Kidney (tissue), 14 donors: Measurements from ENCODE around the gene APH1A. TPM values are rescaled to one million over a fixed set of nuclear protein-coding genes. Genes with fewer than 3 reads are reported as not detected.
A peak's percentile ranks its signal among the peaks of the same experiment; 100 is the strongest.

Experiments used
- DNase-seq, 5 donors: peaks; one replicate each; pipeline ENCODE4 v3.0.0-alpha.2; 2013 to 2020
- FAIRE-seq: peaks from 2 replicates; lab custom pipeline; 2012; peaks lifted over from hg19 to GRCh38; lab: Jason Lieb, UNC
- H3K27ac ChIP-seq, 2 donors: one replicate each; pipeline ENCODE4 v1.7.0; 2013; ENCODE audit warnings: low read depth in 2 of 2, low read length in 2 of 2, inconsistent platforms in 1 of 2
- H3K27me3 ChIP-seq: one replicate; pipeline ENCODE4 v1.7.1; 2013; ENCODE audit warnings: low read length, inconsistent platforms; ENCODE audit not compliant: control insufficient read depth, insufficient read depth
- H3K36me3 ChIP-seq, 3 donors: one replicate each; pipeline versions ENCODE4 v1.7.0 to v1.7.1; 2013; ENCODE audit warnings: low read length in 3 of 3, control low read depth in 1 of 3, inconsistent platforms in 1 of 3; ENCODE audit not compliant: insufficient read depth in 3 of 3, control insufficient read depth in 2 of 3
- H3K4me1 ChIP-seq, 3 donors: one replicate each; pipeline versions ENCODE4 v1.7.0 to v1.7.1; 2013; ENCODE audit warnings: low read length in 3 of 3, inconsistent platforms in 1 of 3, low read depth in 1 of 3; ENCODE audit not compliant: control insufficient read depth in 2 of 3, insufficient read depth in 2 of 3
- H3K4me3 ChIP-seq, 3 donors: one replicate each; pipeline versions ENCODE4 v1.7.0 to v1.8.1; 2013; ENCODE audit warnings: low read length in 3 of 3, control low read depth in 1 of 3, inconsistent platforms in 1 of 3
- H3K9ac ChIP-seq, 3 donors: one replicate each; pipeline versions ENCODE4 v1.7.0 to v1.7.1; 2013; ENCODE audit warnings: low read length in 3 of 3, control low read depth in 1 of 3, inconsistent platforms in 1 of 3
- H3K9me3 ChIP-seq, 3 donors: one replicate each; pipeline versions ENCODE4 v1.7.0 to v1.7.1; 2013; ENCODE audit warnings: low read length in 3 of 3, control low read depth in 1 of 3, inconsistent platforms in 1 of 3; ENCODE audit not compliant: control insufficient read depth in 2 of 3, insufficient read depth in 1 of 3
- intact Hi-C: fragments of 100-400 bp; cut with DNase I; formaldehyde crosslinking; loops from one replicate; pipeline ENCODE4 v1.11.1; 2022
- polyA plus RNA-seq: library from polyadenylated mRNA; stranded (reverse); fragments of 350-450 nt; fragmentation: Illumina TruSeq; extraction: RNeasy Lipid Tissue Mini Kit (QIAGEN cat#74804); gene quantifications from one replicate; pipeline ENCODE4 v1.2.3, GENCODE V29; 2014; ENCODE audit warnings: low read depth, low replicate concordance; ENCODE audit not compliant: insufficient read depth
- total RNA-seq: library from RNA; stranded (reverse); fragmentation: NEBNext Ultra II Directional; extraction: Animal tissue kit (Norgen Biotek cat#: 25700); gene quantifications from one replicate; pipeline ENCODE4 v1.2.1, GENCODE V29; 2021
- TF ChIP-seq, protein P1 (sequence below): IDR thresholded peaks from 3 replicates; pipeline ENCODE4 v1.5.1; 2012; ENCODE audit warnings: mild to moderate bottlenecking, moderate library complexity, borderline replicate concordance; ENCODE audit not compliant: insufficient read depth; ENCODE audit errors: extremely low read depth
- donor health status: control.
- donor health status: control.
- donor health status: control.
- donor health status: control.
- donor health status: control.
- donor health status: DM: yes; HTN: yes; CAD: no.
- donor health status: Normal renal cell carcinoma (clear cell type).

APH1A gene
- total and polyA plus RNA-seq, 2 donors from 2014 or later, result 116 to 147 TPM

DNA sequence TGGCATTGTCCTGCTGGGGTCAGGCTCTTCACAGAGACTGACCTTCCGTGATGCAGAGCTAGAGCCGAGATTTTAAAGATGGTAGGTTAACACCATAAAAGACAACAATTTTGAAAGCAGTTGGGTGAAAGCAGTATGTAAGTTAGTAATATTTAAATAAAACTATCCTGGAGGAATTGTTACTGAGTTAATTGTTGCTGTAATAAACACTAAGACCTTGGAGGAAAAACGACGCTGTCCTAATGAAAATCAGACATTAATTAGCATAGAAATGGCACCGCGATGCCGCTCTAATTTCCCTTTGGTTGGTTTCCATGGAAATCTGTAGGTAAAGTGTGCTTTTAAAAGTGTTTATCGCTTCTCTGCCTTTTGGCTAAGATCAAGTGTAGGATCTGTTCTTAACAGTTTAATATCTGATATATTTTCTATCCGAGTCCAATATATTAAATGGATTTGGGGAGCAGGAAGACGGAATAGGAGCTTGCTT is 32.2 kb downstream of the APH1A start:
- peaks cover 0 to 3% (median 0%) of the 10 kb centered on the region in 3 donors for H3K4me1 ChIP-seq
- H3K27ac ChIP-seq, result no peak overlapping the region
- DNase-seq, result no peak
- no peaks in the 10 kb centered on the region for H3K9me3 ChIP-seq
- H3K27me3 ChIP-seq, result no peaks in the 10 kb centered on the region
- H3K9ac ChIP-seq, result peak overlapping the region in 2 of 3 donors; percentile 85 to 97
- no peaks in the 10 kb centered on the region for H3K36me3 ChIP-seq
- TF ChIP-seq, protein P1, sequence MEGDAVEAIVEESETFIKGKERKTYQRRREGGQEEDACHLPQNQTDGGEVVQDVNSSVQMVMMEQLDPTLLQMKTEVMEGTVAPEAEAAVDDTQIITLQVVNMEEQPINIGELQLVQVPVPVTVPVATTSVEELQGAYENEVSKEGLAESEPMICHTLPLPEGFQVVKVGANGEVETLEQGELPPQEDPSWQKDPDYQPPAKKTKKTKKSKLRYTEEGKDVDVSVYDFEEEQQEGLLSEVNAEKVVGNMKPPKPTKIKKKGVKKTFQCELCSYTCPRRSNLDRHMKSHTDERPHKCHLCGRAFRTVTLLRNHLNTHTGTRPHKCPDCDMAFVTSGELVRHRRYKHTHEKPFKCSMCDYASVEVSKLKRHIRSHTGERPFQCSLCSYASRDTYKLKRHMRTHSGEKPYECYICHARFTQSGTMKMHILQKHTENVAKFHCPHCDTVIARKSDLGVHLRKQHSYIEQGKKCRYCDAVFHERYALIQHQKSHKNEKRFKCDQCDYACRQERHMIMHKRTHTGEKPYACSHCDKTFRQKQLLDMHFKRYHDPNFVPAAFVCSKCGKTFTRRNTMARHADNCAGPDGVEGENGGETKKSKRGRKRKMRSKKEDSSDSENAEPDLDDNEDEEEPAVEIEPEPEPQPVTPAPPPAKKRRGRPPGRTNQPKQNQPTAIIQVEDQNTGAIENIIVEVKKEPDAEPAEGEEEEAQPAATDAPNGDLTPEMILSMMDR, result no peak
- intact Hi-C loops, result no loop called here
- H3K4me3 ChIP-seq, result peak overlapping the region; percentile 80 to 98 (median 92)
- no peak for FAIRE-seq

DNA sequence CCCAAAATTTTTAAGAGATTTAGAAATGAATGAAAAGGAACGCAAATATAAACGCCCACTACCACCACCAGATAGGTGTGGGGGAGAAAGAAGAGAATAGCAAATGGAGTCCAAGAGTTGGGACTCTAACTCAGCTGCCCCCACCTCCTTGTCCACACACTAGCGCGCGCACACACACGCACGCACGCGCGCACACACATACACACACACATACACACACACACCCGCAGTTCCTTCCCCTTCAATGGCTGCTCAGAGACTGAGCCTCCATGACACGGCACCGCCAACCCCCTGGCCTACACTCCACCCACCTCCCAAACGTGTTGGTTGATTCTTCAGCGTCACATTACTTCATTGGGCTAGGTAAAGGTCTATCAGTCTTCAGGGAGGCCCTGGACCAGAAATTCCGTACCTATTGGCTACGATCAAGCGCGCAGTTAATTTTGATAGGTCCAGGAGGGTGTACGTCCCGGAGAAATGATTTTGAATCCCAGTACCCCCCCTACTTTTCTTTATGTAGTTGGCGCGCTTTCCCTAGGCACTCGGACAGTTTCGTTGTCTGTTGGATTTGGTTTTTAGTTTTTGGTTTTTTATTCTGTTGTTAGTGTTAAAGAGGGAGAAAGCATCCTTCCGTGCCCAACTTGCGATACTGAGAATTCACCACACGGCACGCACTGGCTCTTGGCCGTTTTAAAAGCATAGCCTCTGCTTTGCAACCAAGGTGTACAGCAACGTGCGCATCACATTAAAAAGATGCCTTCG is 32.8 kb downstream of the APH1A start, which contains the start of gene ANP32E:
Gene ANP32E (minus strand): TSS at position 261 of the 762 bp plus-strand sequence. CDS start 326 bp downstream, outside the sequence.
- FAIRE-seq, result peak; percentile 99
- TF ChIP-seq, protein P1, result no peak
- no peaks in the 10 kb centered on the region for H3K27me3 ChIP-seq
- H3K27ac ChIP-seq, result peak within 1 kb of the TSS; percentile 93 to 94
- no peaks in the 10 kb centered on the region for H3K36me3 ChIP-seq
- no peaks in the 10 kb centered on the region for H3K9me3 ChIP-seq
- peak; percentile 97 to 100 (median 99) for DNase-seq
- peaks cover 0 to 3% (median 0%) of the 10 kb centered on the region in 3 donors for H3K4me1 ChIP-seq
- intact Hi-C loops, result no loop called here
- H3K9ac ChIP-seq, result peak within 1 kb of the TSS; percentile 72 to 97 (median 97)
- peak within 1 kb of the TSS; percentile 80 to 98 (median 92) for H3K4me3 ChIP-seq

DNA sequence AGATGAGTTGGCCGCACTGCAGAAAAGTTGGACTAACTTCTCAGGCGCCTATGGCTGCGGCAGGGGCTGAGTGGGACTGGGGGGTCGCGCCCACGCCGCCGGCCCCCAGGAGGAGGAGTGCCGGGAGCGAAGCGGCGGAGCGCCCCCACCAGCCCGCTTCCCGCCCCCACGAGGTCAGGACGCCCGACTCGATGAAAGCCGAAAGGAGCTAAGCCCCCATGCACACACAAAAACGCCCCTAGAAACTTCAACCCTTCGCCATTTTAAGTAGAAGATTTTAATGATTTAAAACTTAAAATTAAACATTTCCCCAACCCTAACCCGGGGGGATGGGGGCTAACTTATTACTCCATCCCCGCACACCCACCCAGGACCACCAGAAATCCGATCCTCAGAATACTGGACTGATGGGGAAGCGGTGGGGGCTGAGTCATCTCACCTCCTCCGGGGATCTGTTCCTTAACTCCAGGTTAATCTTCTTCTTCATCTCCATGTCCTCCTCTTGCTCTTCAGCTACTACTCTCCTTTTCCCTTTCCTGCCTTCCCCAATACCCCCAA is 33.4 kb downstream of the APH1A start:
- TF ChIP-seq, protein P1, result no peak
- Histone ChIP-seq H3K27me3 (no peaks in the 10 kb centered on the region), H3K27ac (peak overlapping the region; percentile 93 to 94), H3K9me3 (no peaks in the 10 kb centered on the region), H3K4me1 (peaks cover 0 to 3% (median 0%) of the 10 kb centered on the region in 3 donors), H3K9ac (peak overlapping the region; percentile 72 to 97 (median 85)), H3K4me3 (peak overlapping the region; percentile 80 to 98 (median 88)), H3K36me3 (no peaks in the 10 kb centered on the region)
- peak in 4 of 5 donors; percentile 32 to 62 (median 56) for DNase-seq
- intact Hi-C loops, result no loop called here
- no peak for FAIRE-seq
